ENCODE data around the gene ADAMTS18. TPM values are rescaled to one million over a fixed set of nuclear protein-coding genes. Genes with fewer than 3 reads are reported as not detected.
"Not testable (repeated sequence)": the region's sequence is repeated elsewhere in the genome, so short reads cannot be mapped to it uniquely, and the experiment has no call there.

ADAMTS18 gene
- total RNA-seq, 1 donor from 2014 or later = not detected

- peaks cover 2% of the 10 kb centered on the region for H3K27me3 Mint-ChIP-seq
- no peaks in the 10 kb centered on the region for H3K4me1 Mint-ChIP-seq
- no peak overlapping the region for H3K4me3 Mint-ChIP-seq
- no peak overlapping the region for H3K27ac Mint-ChIP-seq
- POLR2A ChIA-PET = no interaction called here
- no peaks in the 10 kb centered on the region for H3K9me3 Mint-ChIP-seq
- no peak for DNase-seq
- CTCF ChIA-PET = no interaction called here
- intact Hi-C loops (cut with micrococcal nuclease) = no loop called here
- TF ChIP-seq CTCF (IDR thresholded peaks at IDR 0.05) = no peak
- no peak for ATAC-seq (ENCODE audit: low read depth)
- no peaks in the 10 kb centered on the region for H3K36me3 Mint-ChIP-seq (ENCODE audit: low read depth)
These were observed 188.7 kb downstream of the ADAMTS18 start for GRCh38 chr16:77246150-77246549.

GRCh38 chr16:77242471-77242870 lies 192.4 kb downstream of the ADAMTS18 start:
- CTCF ChIA-PET; H3K36me3 Mint-ChIP-seq (ENCODE audit: low read depth); H3K9me3 Mint-ChIP-seq; H3K4me3 Mint-ChIP-seq; intact Hi-C loops (cut with micrococcal nuclease); POLR2A ChIA-PET; H3K27me3 Mint-ChIP-seq; DNase-seq; H3K4me1 Mint-ChIP-seq; ATAC-seq (ENCODE audit: low read depth); H3K27ac Mint-ChIP-seq: not testable (repeated sequence)

GRCh38 chr16:77238593-77238992 lies 196.2 kb downstream of the ADAMTS18 start:
- ATAC-seq (ENCODE audit: low read depth) = no peak

GRCh38 chr16:77236063-77236511 lies 198.7 kb downstream of the ADAMTS18 start:
- Mint-ChIP-seq H3K4me3 (peak overlapping the region; percentile 50), H3K36me3 (ENCODE audit: low read depth) (no peaks in the 10 kb centered on the region), H3K27ac (no peak overlapping the region), H3K27me3 (peaks cover 10% of the 10 kb centered on the region), H3K9me3 (no peaks in the 10 kb centered on the region), H3K4me1 (peaks cover 4% of the 10 kb centered on the region)
- ATAC-seq (ENCODE audit: low read depth) (peak; percentile 100), DNase-seq (peak; percentile 75)
- peak; percentile 90 for TF ChIP-seq CTCF (IDR thresholded peaks at IDR 0.05)
- intact Hi-C loops (cut with micrococcal nuclease) = loop anchor here (1.0 kb wide), 4 partner anchors 46 to 735 kb away; no protein-coding TSS in a partner anchor
- POLR2A ChIA-PET = no interaction called here
- CTCF ChIA-PET = interaction anchor here (0.6 to 8.0 kb wide), 7 partner anchors 15 to 826 kb away, joined by 3 to 125 read pairs (median 3); no protein-coding TSS in a partner anchor

More at GRCh38 chr16:77238593-77238992, 196.2 kb downstream of the ADAMTS18 start:
- CTCF ChIA-PET = interaction anchor here (8.0 kb wide), 1 partner anchor 345 kb away, joined by 125 read pairs; no protein-coding TSS in a partner anchor
- Mint-ChIP-seq H3K9me3 (no peaks in the 10 kb centered on the region), H3K4me3 (no peak overlapping the region), H3K27me3 (peaks cover 7% of the 10 kb centered on the region), H3K4me1 (peaks cover 4% of the 10 kb centered on the region), H3K36me3 (ENCODE audit: low read depth) (no peaks in the 10 kb centered on the region), H3K27ac (no peak overlapping the region)
- POLR2A ChIA-PET = no interaction called here
- intact Hi-C loops (cut with micrococcal nuclease) = no loop called here
- TF ChIP-seq CTCF (IDR thresholded peaks at IDR 0.05) = no peak
- no peak for DNase-seq

GRCh38 chr16:77234611-77235010 lies 200.2 kb downstream of the ADAMTS18 start:
- ChIA-PET POLR2A (no interaction called here), CTCF (interaction anchor here (8.0 kb wide), 1 partner anchor 349 kb away, joined by 125 read pairs; no protein-coding TSS in a partner anchor)
- intact Hi-C loops (cut with micrococcal nuclease) = no loop called here
- H3K4me1 Mint-ChIP-seq = peaks cover 4% of the 10 kb centered on the region
- H3K4me3 Mint-ChIP-seq = no peak overlapping the region
- H3K27ac Mint-ChIP-seq = no peak overlapping the region
- no peak for TF ChIP-seq CTCF (IDR thresholded peaks at IDR 0.05)
- DNase-seq = no peak
- H3K36me3 Mint-ChIP-seq (ENCODE audit: low read depth) = no peaks in the 10 kb centered on the region
- H3K9me3 Mint-ChIP-seq = no peaks in the 10 kb centered on the region
- ATAC-seq (ENCODE audit: low read depth) = no peak
- peaks cover 14% of the 10 kb centered on the region for H3K27me3 Mint-ChIP-seq
